Heart right ventricle (tissue), 16 donors: ENCODE data around the gene SHROOM2. TPM values are rescaled to one million over a fixed set of nuclear protein-coding genes. Genes with fewer than 3 reads are reported as not detected.

Experiments
- ATAC-seq, 8 donors: fragments of 200-7000 bp; cut with Tn5 transposase; one replicate each; pipeline ENCODE4 v1.9.1; 2020; ENCODE audit warnings: mild to moderate bottlenecking in 8 of 8, moderate library complexity in 8 of 8, moderate number of reproducible peaks in 1 of 8
- DNase-seq, 2 donors: peaks; one replicate each; pipeline ENCODE4 v3.0.0-alpha.2; 2020
- H3K27ac ChIP-seq, 10 donors: fragments of 200-600 bp; sonication (generic) in 2 of 10; one replicate each; pipeline versions ENCODE4 v1.5.0 to v1.8.0; 2020 to 2022; ENCODE audit warnings: mild to moderate bottlenecking in 3 of 10
- H3K27me3 ChIP-seq, 7 donors: fragments of 200-600 bp; one replicate each; pipeline ENCODE4 v1.8.0; 2021 to 2022; ENCODE audit warnings: mild to moderate bottlenecking in 2 of 7
- H3K36me3 ChIP-seq, 9 donors: fragments of 200-600 bp; sonication (generic) in 1 of 9; one replicate each; pipeline versions ENCODE4 v1.5.0 to v1.8.0; 2020 to 2022; ENCODE audit warnings: mild to moderate bottlenecking in 2 of 9
- H3K4me1 ChIP-seq, 9 donors: fragments of 200-600 bp; sonication (generic) in 1 of 9; one replicate each; pipeline versions ENCODE4 v1.5.0 to v1.8.0; 2020 to 2022; ENCODE audit warnings: mild to moderate bottlenecking in 4 of 9
- H3K4me3 ChIP-seq, 10 donors: fragments of 200-600 bp; sonication (generic) in 2 of 10; one replicate each; pipeline versions ENCODE4 v1.5.0 to v1.8.0; 2020 to 2022; ENCODE audit warnings: mild to moderate bottlenecking in 7 of 10, moderate library complexity in 2 of 10
- H3K9me3 ChIP-seq, 11 donors: fragments of 200-600 bp in 10 of 11; sonication (generic) in 2 of 11; one replicate each; pipeline versions ENCODE4 v1.5.0 to v1.8.0; 2013 to 2022; ENCODE audit warnings: mild to moderate bottlenecking in 2 of 11, control low read depth in 1 of 11, moderate library complexity in 1 of 11
- CTCF ChIP-seq, 9 donors: fragments of 200-600 bp; sonication (generic) in 2 of 9; IDR thresholded peaks; one replicate each; pipeline versions ENCODE4 v1.5.0 to v1.8.0; 2021 to 2022; ENCODE audit warnings: antibody characterized with exemption in 9 of 9, mild to moderate bottlenecking in 5 of 9, moderate library complexity in 1 of 9
- WGBS, 2 donors: extraction: QIAGEN DNeasy Blood & Tissue Kit; methylation state at CpG; one replicate each; pipeline ENCODE4 v1.1.7; 2013; ENCODE audit warnings: inconsistent platforms in 1 of 2; 5-methylcytosine and 5-hydroxymethylcytosine counted together
- intact Hi-C, 10 donors: fragments of 100-400 bp; cut with DNase I; formaldehyde crosslinking; loops; one replicate each; pipeline versions ENCODE4 v1.11.1 to v1.14.2; 2022
- polyA plus RNA-seq, 2 donors: library from polyadenylated mRNA; stranded (reverse); fragments of 200-250 nt; gene quantifications; one replicate each; pipeline ENCODE4 v1.2.3, GENCODE V29; 2013
- total RNA-seq, 10 donors: library from RNA; stranded (reverse); fragmentation: NEBNext Ultra II Directional in 3 of 10; extraction: Animal tissue kit (Norgen Biotek cat#: 25700) in 3 of 10; gene quantifications; one replicate each; pipeline versions ENCODE4 v1.2.1 to v1.2.4, GENCODE V29; 2021 to 2023
- donor health status: Arrhythmogenic right ventricular cardiomyopathy.
- donor health status: ischemic (EF 13 %, LVEDD 7.1; RV severe dilation, severe dysfunction).
- donor health status: healthy with polysubstance abuse.
- donor health status: DM: no; HTN: yes; CAD: no.
- donor health status: DM: no; HTN: no; CAD: no.
- donor health status: ischemic (EF 25% LVEDD 6.9; RV normal size, moderate dysfunction).
- donor health status: ischemic (EF 25% LVEDD 5.7; RV mildly dilated, moderate dysfunction).
- donor health status: healthy.
- donor health status: DM: yes; HTN: yes; CAD: no.
- donor health status: Ischemic cardiomyopathy.
- donor health status: ischemic (EF 35%, LVEDD 5.7; RV mildly dilated, moderate dysfunction).
- donor health status: nonischemic (EF 11% LVEDD 7.7; RV severe dilation, severe dysfunction).
- donor health status: DM: yes; HTN: yes; CAD: no.
- donor health status: PGD.
- donor health status: ischemic (EF 29% LVEDD 5.4; RV normal size, mild dysfunction).
- donor health status: nonischemic (EF 23%, LVEDD 6.1; RV moderate dilation, normal function).

The SHROOM2 gene
- total and polyA plus RNA-seq, 12 donors, result 0.13 to 1.7 (median 0.44) TPM

DNA sequence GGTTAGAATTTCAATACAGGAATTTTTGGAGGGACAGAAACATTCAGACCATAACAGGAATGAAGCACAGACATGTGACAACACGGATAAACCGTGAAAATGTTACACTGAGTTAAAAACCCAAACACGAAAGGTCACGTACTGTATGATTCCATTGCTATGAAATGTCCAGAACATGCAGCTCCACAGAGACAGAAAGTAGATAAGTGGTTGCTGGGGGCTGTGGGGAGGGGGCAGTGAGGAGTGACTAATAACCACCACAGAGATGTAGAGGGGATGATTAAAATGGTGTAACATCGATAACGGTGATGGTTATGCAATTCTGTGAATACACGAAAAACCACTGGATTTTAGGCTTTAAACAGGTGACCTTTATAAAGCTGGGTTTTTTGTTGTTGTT is 28.9 kb upstream of the SHROOM2 start:
- DNase-seq (no peak), ATAC-seq (no peak)
- Histone ChIP-seq H3K4me1 (no peaks in the 10 kb centered on the region), H3K9me3 (peaks cover 0 to 21% (median 0%) of the 10 kb centered on the region in 11 donors), H3K27ac (no peak overlapping the region), H3K36me3 (no peaks in the 10 kb centered on the region), H3K27me3 (peaks cover 0 to 10% (median 0%) of the 10 kb centered on the region in 7 donors), H3K4me3 (no peak overlapping the region)
- intact Hi-C loops, result no loop called here
- TF ChIP-seq CTCF (IDR thresholded peaks at IDR 0.05), result no peak
- 90 to 95% methylated on average over 7 of the region's 7 CpGs for WGBS, 2 donors

DNA sequence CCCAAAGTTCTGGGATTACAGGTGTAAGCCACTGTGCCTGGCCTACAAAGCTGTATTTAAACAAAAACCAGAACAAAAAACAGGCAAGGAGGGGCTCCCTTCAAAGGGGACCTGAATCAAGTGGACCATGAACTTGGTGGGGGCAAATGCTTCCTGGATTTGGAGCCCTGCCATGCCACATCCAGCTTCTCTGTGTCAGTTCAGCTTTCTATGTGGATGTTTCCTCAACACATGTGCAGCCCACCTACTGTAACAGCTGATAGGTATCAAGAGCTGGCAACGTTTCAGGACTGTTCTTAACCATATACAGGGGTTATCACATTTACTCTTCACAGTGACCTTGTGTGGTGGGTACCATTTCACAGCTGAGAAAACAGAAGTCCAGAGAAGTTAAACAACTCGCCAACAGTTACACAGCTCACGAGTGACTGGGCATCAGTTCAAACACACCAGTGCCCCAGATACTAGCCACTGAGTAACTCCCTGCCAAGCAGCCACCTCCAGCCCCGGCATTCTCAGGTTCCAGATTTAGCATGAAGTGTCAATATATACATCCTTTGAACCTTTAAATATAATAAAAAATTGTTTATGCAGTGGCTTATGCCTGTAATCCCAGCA is 28.1 kb upstream of the SHROOM2 start:
- Histone ChIP-seq H3K27me3 (peaks cover 0 to 13% (median 0%) of the 10 kb centered on the region in 7 donors), H3K4me1 (no peaks in the 10 kb centered on the region), H3K36me3 (no peaks in the 10 kb centered on the region), H3K4me3 (no peak overlapping the region), H3K9me3 (peaks cover 0 to 21% (median 0%) of the 10 kb centered on the region in 11 donors), H3K27ac (no peak overlapping the region)
- 54 to 59% methylated on average over 4 of the region's 4 CpGs for WGBS, 2 donors
- intact Hi-C loops, result no loop called here
- ATAC-seq, result no peak
- no peak for DNase-seq
- TF ChIP-seq CTCF (IDR thresholded peaks at IDR 0.05), result no peak

DNA sequence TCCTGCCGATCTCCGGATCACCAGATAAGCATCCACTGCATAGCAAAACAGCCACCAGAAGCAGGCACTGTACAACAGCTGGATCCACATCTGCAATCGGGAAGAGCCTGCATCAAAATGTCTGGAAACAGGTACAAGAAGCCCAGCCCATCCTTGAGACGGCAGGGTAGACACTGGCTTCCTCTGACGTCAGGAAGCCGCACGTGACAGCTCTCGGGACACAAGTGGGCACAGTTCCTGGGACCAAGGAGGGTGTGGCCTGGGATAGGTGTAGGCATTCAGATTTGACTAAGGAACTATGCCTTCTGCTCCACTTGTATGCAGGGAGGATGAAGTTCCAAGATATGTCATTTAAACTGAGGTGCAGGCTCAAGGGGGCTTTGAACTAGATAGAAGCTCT is 26.9 kb upstream of the SHROOM2 start:
- no peaks in the 10 kb centered on the region for H3K4me1 ChIP-seq
- H3K9me3 ChIP-seq, result peaks cover 0 to 21% (median 0%) of the 10 kb centered on the region in 11 donors
- no peak overlapping the region for H3K27ac ChIP-seq
- 41 to 52% methylated on average over 8 of the region's 8 CpGs for WGBS, 2 donors
- H3K4me3 ChIP-seq, result no peak overlapping the region
- peaks cover 0 to 25% (median 0%) of the 10 kb centered on the region in 7 donors for H3K27me3 ChIP-seq
- TF ChIP-seq CTCF (IDR thresholded peaks at IDR 0.05), result no peak
- no peaks in the 10 kb centered on the region for H3K36me3 ChIP-seq
- DNase-seq (no peak), ATAC-seq (no peak)
- intact Hi-C loops, result no loop called here

- no peaks in the 10 kb centered on the region for H3K36me3 ChIP-seq
- H3K9me3 ChIP-seq, result no peaks in the 10 kb centered on the region
- H3K4me3 ChIP-seq, result no peak overlapping the region
- intact Hi-C loops, result no loop called here
- 19 to 28% methylated on average over 12 to 67 of the region's 67 CpGs for WGBS, 2 donors
- peaks cover 0 to 9% (median 0%) of the 10 kb centered on the region in 9 donors for H3K4me1 ChIP-seq
- ATAC-seq (no peak), DNase-seq (no peak)
- peaks cover 0 to 58% (median 11%) of the 10 kb centered on the region in 7 donors for H3K27me3 ChIP-seq
- no peak overlapping the region for H3K27ac ChIP-seq
- no peak for TF ChIP-seq CTCF (IDR thresholded peaks at IDR 0.05)
Measured at GRCh38 chrX:9765072-9765736, 21.0 kb upstream of the SHROOM2 start.
